Germinal center (tissue), 1 donor: ENCODE measurements around the gene ZMYND19.
"Not testable (repeated sequence)": the region's sequence is repeated elsewhere in the genome, so short reads cannot be mapped to it uniquely, and the experiment has no call there.

Experiments
- DNase-seq: peaks from one replicate; pipeline ENCODE4 v3.0.0; 2012; ENCODE audit warnings: mixed read lengths, low spot score

ZMYND19 gene

DNA sequence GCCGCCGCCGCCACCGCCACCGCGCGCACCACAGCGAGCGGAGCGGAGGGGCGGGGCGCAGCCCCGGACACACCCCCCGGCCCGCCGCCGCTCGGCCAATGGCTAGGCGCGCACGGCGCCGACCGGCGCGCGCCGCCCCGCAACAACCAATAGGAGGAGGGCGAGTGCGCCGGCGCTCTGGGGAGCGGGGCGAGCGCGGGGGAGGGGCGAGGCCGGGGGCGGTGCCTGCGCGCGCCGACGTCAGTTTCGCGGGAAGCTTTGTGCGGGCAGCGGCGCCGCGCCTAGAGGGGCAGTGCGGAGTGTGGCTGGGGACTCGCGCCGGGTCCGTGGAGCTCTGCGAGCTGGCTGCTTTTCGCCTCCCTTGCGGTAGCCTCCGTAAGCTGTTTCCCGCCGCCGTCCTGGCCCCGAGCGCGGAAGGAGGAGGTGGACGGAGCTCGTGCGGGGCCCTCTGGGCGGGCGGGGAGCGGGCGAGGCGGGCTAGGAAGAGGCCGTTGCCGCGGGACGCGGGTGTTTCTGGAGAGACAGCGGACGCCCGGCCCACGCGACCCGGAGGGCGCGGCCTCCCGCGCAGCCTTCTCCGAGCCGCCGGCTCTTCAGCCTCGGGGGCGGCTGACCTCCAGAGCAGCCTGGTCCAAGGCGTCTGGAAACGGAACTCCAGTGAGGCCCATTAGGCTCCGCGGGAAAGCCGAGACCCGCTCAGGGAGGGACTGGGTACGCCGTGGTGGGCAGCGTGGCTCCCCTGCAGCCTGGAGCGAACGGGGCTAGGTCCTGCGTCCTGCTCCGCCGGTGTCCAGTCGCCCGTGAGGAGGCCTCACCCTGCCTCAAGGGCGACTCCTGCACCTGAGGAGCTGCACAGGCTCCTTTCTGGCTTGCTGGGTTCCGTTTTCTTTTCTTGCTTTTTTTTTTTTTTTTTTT is at the start of gene ZMYND19:
ZMYND19 (minus strand) TSS at position 44 of the 915 bp plus-strand sequence. CDS start 249 bp downstream, outside the sequence.
- DNase-seq: peak; percentile 100

GRCh38 chr9:137639303-137640051 is 49.2 kb upstream of the ZMYND19 start:
- no peak for DNase-seq

DNA sequence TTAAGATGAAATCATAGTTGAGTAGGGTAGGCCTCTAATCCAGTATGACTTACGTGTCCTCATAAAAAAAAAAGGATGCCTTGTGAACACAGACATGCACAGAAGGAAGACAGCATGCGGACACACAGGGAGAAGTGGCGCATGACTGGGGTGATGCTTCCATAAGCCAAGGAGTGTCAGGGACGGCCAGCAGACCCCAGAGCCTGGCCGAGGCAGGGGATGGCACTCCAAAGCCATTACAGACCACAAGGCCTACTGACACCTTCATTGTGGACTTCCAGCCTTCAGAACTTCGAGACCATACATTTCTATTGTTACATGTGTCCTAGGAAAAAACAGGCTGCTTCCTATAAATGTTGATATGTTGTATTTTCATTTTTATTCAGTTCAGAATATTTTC is 48.4 kb upstream of the ZMYND19 start:
- no peak for DNase-seq

DNA sequence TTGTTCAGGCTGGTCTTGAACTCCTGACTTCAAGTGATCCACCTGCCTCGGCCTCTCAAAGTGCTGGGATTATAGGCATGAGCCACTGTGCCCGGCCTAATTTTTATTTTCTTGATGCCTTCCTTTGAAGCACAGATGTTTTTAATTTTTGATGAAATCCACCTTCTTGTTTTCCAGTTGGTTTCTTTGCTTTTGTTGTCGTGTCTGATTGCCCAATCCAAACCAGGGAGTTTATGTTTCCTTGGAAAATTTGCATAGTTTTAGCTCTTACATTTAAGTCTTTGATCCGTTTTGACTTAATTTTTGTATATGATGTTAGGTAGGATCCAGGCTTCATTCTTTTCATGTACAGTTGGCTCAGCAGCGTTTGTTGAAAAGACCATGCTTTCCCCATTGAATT is 43.7 kb upstream of the ZMYND19 start:
- DNase-seq: no peak

- no peak for DNase-seq
These were observed 42.2 kb upstream of the ZMYND19 start for GRCh38 chr9:137632230-137633161.

DNA sequence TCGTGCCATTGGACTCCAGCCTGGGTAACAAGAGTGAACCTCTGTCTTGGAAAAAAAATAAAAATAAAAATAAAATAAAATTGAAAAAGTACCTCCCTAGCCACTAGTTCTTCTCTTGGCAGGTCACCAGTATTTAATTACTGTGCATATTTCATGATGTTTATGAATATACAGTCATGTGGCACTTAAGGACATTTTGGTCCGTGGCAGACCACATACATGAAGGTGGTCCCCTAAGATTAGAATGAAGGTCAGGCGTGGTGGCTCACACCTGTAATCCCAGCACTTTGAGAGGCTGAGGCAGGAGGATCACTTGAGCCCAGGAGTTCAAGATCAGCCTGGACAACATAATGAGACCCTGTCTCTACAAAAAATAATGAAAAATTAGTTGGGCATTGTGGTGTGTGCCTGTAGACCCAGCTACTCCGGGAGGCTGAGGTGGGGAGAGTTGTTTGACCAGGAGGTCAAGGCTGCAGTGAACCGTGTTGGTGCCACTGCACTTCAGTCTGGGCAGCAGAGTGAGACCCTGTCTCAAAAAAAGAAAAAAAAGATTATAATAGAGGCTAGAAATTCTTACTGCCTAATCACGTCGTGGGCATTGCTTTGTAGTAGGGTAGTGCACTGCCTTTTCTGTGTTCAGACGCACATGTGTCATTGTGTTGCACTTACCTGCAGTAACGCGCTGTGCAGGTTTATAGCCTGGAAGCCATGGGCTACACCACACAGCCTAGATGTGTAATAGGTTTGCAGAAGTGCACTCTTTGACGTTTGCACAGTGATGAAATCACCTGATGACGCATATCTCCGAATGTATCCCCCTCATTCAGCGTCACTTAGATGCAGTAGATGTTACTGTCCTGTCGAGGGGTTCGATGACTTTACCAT is 41.3 kb upstream of the ZMYND19 start:
- no peak for DNase-seq

DNA sequence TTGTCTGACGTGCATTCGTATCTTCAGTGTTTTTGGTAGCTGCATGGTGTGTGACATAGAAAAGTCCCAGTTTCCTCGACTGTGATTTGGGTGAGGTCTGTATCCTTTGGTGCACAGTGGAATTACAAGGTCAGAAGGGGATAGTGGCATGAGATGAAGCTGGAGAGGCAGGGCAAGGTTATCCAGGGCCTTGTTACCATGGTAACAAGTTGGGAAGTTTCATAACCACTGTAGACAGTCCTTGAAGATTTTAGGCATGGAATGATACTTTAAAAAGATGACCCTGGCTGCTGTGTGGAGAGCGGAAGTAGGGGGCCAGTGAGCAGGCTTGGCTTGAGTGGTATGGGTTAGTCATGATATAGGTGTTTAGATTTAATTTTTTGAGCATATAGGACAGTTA is 40.4 kb upstream of the ZMYND19 start:
- DNase-seq: no peak

GRCh38 chr9:137630126-137630525 is 39.8 kb upstream of the ZMYND19 start:
- DNase-seq: no peak

- DNase-seq: not testable (repeated sequence)
These were observed 37.1 kb upstream of the ZMYND19 start for GRCh38 chr9:137627406-137627805.

GRCh38 chr9:137626464-137626863 is 36.2 kb upstream of the ZMYND19 start:
- no peak for DNase-seq

DNA sequence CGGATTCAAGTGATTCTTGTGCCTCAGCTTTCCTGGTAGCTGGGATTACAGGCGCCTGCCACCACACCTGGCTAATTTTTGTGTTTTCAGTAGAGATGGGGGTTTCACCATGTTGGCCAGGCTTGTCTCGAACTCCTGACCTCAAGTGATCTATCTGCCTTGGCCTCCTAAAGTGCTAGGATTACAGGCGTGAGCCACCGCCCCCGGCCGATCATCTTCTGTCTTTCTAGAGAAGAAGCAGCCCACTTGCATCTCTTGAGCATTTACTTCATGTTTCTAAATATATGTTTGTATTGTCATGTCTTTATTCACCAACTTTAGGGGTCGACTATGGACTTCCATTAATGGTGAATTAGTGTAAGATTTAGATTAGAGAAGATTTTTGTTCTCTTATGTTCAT is 31.9 kb upstream of the ZMYND19 start:
- not testable (repeated sequence) for DNase-seq

- DNase-seq: no peak
These were observed 30.9 kb upstream of the ZMYND19 start for GRCh38 chr9:137621131-137621757.

- DNase-seq: no peak
These were observed 30.3 kb upstream of the ZMYND19 start for GRCh38 chr9:137620581-137620980.

DNA sequence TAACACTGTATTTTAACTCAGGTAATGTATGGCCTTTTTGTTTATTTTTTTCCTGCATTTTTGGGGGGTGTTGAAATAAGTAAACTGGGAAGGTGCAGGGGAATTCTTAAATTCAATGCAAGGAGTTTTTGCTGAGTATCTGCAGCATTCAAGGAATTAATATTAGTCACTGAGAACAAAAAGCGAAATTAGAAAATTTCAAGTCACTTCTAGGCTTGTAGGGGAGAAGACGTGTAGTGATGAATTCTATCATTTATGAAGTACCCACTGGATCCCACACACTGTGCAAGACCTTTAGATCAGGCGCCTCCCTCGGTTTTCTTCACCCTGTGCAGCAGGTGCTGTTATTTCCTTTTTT is 29.7 kb upstream of the ZMYND19 start:
- no peak for DNase-seq

GRCh38 chr9:137619240-137620047 is 29.1 kb upstream of the ZMYND19 start:
- peak; percentile 55 for DNase-seq

DNA sequence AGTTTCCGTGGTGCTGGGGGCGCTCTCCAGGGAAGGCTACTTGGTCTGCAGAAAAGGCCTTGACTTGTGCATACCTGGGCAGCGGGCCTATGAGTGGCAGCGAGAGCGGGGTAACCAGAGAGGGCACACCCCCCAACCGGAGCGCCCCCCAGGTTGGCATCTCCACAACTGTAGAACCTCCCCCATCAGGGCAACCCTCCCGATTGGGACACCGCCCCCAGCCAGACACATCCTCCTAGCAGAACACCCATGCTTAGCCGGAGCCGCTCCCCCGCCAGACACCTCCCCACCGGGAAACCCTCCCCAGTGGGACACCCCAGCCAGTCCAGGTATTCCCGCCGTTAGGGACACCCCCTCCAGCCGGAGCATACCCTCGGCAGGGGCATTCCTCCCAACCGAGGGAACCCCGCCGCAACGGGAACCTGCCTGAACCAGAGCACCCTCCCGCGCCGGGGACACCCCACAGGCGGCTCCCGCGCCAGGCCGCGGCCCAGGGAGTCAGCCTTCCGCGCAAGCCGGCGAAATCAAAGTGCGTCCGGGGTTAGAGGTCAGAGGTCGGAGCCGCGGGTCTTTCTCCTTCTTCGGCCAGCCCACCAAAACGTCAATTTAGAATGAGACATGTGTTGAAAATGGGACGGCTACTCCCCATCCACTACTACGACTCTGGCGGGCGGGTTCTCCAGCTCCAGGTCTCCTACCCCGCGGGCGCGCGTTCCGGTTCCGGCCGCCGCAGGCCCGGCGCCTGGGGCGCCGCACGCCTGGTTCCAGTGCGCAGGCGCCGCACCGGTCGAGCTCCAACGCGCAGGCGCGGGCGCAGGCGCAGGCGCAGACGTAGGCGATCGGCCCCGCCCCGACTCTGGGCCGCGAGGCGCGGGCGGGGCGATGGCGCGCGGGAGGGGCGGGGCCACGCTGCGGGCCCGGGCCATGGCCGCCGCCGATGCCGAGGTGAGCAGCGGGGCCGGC is 28.1 kb upstream of the ZMYND19 start, which contains the start of gene EHMT1:
EHMT1 (plus strand) TSS at position 901 of the 963 bp plus-strand sequence; CDS start at position 925, 24 bp downstream.
- DNase-seq: peak; percentile 97

- DNase-seq: no peak
These were observed 25.1 kb upstream of the ZMYND19 start for GRCh38 chr9:137615387-137615871.
